Measurements from ENCODE around the gene ATMIN. TPM values are rescaled to one million over a fixed set of nuclear protein-coding genes. Genes with fewer than 3 reads are reported as not detected.

Gene ATMIN
- total and polyA plus RNA-seq, 5 donors from 2014 or later = 25.9 to 42.9 (median 32.1) TPM

DNA sequence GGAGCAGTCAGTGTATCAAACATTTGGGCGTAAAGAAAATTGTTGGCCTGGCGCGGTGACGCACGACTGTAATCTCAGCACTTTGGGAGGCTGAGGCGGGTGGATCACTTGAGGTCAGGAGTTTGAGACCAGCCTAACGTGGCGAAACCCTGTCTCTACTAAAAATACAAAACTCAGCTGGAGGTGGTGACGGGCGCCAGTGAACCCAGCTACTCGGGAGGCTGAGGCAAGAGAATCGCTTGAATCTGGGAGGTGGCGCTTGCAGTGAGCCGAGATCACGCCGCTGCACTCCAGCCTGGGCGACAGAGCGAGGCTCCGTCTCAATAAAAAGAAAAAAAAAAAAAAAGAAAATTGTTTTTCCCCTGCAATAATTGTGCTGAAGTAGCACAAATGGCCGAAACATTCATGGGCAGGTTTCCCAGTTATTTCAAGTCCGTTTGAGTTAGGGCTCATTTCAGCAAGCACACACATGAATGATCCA, 59.2 kb downstream of the ATMIN start:
- Mint-ChIP-seq H3K27ac (peak overlapping the region in 1 of 3 donors; percentile 26), H3K27me3 (no peaks in the 10 kb centered on the region), H3K9me3 (no peaks in the 10 kb centered on the region), H3K4me3 (peak overlapping the region; percentile 59 to 84 (median 73)), H3K36me3 (no peaks in the 10 kb centered on the region), H3K4me1 (peaks cover 5 to 21% (median 6%) of the 10 kb centered on the region in 4 donors)
- no peaks in the 10 kb centered on the region for H3K36me3 ChIP-seq (ENCODE audit: control insufficient read depth, insufficient read depth, low read length)
- no peaks in the 10 kb centered on the region for H3K27me3 ChIP-seq (ENCODE audit: control insufficient read depth, insufficient read depth, low read length)
- no peaks in the 10 kb centered on the region for H3K9me3 ChIP-seq (ENCODE audit: control insufficient read depth in 2 of 2, low read length in 2 of 2)
- no peak overlapping the region for H3K27ac ChIP-seq (ENCODE audit: insufficient read depth, low read length, poor library complexity, severe bottlenecking)
- DNase-seq = no peak
- H3K4me3 ChIP-seq (ENCODE audit: low read depth, low read length) = peak overlapping the region; percentile 40
- no peak for ATAC-seq (ENCODE audit: low read depth in 2 of 2)
- peaks cover 11% of the 10 kb centered on the region for H3K4me1 ChIP-seq (ENCODE audit: control insufficient read depth, insufficient read depth, low read length, poor library complexity, severe bottlenecking)

DNA sequence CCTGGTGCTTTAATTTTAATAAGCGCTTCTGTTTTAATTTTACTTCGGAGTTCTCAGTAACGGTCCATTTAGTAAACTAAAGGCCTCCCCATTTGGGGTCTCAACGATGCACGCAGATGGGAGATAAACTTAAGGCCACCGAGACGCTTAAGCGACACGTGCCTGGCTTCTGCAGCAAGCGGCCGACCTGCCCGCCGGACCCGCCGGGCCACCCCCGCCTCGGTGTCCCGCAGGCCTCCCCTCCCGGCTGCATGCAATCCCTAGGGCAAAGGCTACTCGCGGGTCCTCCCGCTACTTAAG, 60.0 kb downstream of the ATMIN start:
- no peaks in the 10 kb centered on the region for H3K9me3 ChIP-seq (ENCODE audit: control insufficient read depth in 2 of 2, low read length in 2 of 2)
- H3K27ac ChIP-seq (ENCODE audit: insufficient read depth, low read length, poor library complexity, severe bottlenecking) = peak overlapping the region; percentile 3
- DNase-seq (peak in 1 of 3 donors; percentile 49), ATAC-seq (ENCODE audit: low read depth in 2 of 2) (no peak)
- no peaks in the 10 kb centered on the region for H3K27me3 Mint-ChIP-seq
- H3K36me3 ChIP-seq (ENCODE audit: control insufficient read depth, insufficient read depth, low read length) = no peaks in the 10 kb centered on the region
- peak overlapping the region; percentile 64 for H3K4me3 ChIP-seq (ENCODE audit: low read depth, low read length)
- peak overlapping the region; percentile 59 to 84 (median 70) for H3K4me3 Mint-ChIP-seq
- peaks cover 5 to 21% (median 6%) of the 10 kb centered on the region in 4 donors for H3K4me1 Mint-ChIP-seq
- H3K4me1 ChIP-seq (ENCODE audit: control insufficient read depth, insufficient read depth, low read length, poor library complexity, severe bottlenecking) = peaks cover 11% of the 10 kb centered on the region
- H3K36me3 Mint-ChIP-seq = no peaks in the 10 kb centered on the region
- H3K9me3 Mint-ChIP-seq = no peaks in the 10 kb centered on the region
- H3K27me3 ChIP-seq (ENCODE audit: control insufficient read depth, insufficient read depth, low read length) = no peaks in the 10 kb centered on the region
- H3K27ac Mint-ChIP-seq = no peak overlapping the region

DNA sequence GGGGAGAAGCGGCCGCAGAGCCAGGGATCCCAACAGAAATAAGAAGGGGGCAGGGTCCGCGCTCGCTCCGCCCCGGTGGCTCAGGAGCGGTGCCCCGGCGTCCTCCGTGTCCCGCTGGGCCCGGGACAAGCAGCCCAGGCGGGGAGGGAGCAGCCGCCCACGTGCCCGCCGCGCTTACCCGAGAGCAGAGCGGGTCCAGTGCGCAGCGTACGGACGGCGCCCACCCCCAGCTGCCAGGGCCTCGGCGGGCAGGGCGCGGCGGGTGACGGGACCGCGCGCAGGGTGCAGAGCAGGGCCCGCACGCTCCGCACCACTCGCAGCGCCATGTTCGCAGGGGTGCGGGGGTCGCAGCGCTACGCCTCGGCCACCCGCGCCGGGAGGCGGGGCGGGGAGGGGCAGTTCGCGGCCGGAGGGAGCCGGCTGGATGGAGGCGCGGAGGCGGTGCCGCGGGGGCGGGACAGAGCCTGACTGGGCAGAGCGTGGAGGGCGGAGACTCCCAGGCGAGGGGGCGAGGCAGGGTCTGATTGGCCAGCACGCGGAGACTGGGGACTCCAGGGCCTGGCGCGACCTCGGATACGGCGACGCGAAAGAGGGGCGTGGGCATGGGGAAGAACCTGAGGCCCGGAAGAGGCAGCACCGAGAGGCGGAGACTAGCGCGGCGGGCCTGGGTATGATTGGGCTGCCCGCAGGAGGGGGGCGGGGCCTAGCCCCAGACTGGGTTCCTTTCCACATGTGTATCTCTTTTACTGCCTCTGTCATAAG, 60.5 kb downstream of the ATMIN start, which contains the start of gene GCSH:
GCSH (minus strand) TSS at position 443 of the 762 bp plus-strand sequence; CDS start at position 326, 117 bp downstream.
- Mint-ChIP-seq H3K27ac (peak within 1 kb of the TSS; percentile 36 to 61 (median 46)), H3K4me3 (peak within 1 kb of the TSS; percentile 78 to 96 (median 90)), H3K4me1 (peaks cover 5 to 21% (median 6%) of the 10 kb centered on the region in 4 donors), H3K36me3 (no peaks in the 10 kb centered on the region), H3K27me3 (no peaks in the 10 kb centered on the region), H3K9me3 (no peaks in the 10 kb centered on the region)
- H3K9me3 ChIP-seq (ENCODE audit: control insufficient read depth in 2 of 2, low read length in 2 of 2) = no peaks in the 10 kb centered on the region
- DNase-seq (peak; percentile 98 to 99 (median 99)), ATAC-seq (ENCODE audit: low read depth in 2 of 2) (peak; percentile 98 to 99)
- H3K27me3 ChIP-seq (ENCODE audit: control insufficient read depth, insufficient read depth, low read length) = no peaks in the 10 kb centered on the region
- H3K4me1 ChIP-seq (ENCODE audit: control insufficient read depth, insufficient read depth, low read length, poor library complexity, severe bottlenecking) = peaks cover 11% of the 10 kb centered on the region
- peak within 1 kb of the TSS; percentile 56 for H3K27ac ChIP-seq (ENCODE audit: insufficient read depth, low read length, poor library complexity, severe bottlenecking)
- H3K4me3 ChIP-seq (ENCODE audit: low read depth, low read length) = peak within 1 kb of the TSS; percentile 70
- no peaks in the 10 kb centered on the region for H3K36me3 ChIP-seq (ENCODE audit: control insufficient read depth, insufficient read depth, low read length)

DNA sequence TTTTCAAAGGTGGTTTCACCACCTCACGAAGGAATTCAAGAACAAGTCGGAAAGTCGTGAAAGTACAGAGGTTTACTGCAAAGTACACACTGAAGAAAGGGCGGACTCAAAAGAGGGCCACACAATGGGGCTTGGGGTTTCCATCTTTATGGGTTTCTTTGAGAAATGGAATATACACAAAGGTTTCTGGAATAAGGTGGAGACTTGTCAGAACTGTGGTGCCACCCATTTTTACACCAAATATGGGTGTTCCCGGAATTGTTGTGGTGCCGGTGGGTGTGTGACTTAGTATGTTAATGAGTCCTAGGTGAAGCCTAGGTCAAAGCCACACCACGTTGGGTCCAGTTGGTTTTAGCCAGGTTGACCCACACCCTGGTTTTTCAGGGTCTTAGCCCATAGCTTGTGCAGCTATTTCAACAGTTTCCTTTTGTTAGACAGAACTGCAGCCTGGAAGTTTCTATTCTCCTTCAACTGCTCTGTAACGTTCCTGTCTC, 61.1 kb downstream of the ATMIN start:
- ATAC-seq (ENCODE audit: low read depth in 2 of 2) (no peak), DNase-seq (no peak)
- H3K36me3 Mint-ChIP-seq = no peaks in the 10 kb centered on the region
- Histone ChIP-seq H3K27me3 (ENCODE audit: control insufficient read depth, insufficient read depth, low read length) (no peaks in the 10 kb centered on the region), H3K9me3 (ENCODE audit: control insufficient read depth in 2 of 2, low read length in 2 of 2) (no peaks in the 10 kb centered on the region), H3K4me3 (ENCODE audit: low read depth, low read length) (peak overlapping the region; percentile 70), H3K27ac (ENCODE audit: insufficient read depth, low read length, poor library complexity, severe bottlenecking) (peak overlapping the region; percentile 56), H3K36me3 (ENCODE audit: control insufficient read depth, insufficient read depth, low read length) (no peaks in the 10 kb centered on the region), H3K4me1 (ENCODE audit: control insufficient read depth, insufficient read depth, low read length, poor library complexity, severe bottlenecking) (peaks cover 11% of the 10 kb centered on the region)
- H3K4me3 Mint-ChIP-seq = peak overlapping the region; percentile 77 to 96 (median 90)
- H3K27me3 Mint-ChIP-seq = no peaks in the 10 kb centered on the region
- peak overlapping the region in 2 of 3 donors; percentile 27 to 61 for H3K27ac Mint-ChIP-seq
- no peaks in the 10 kb centered on the region for H3K9me3 Mint-ChIP-seq
- H3K4me1 Mint-ChIP-seq = peaks cover 5 to 20% (median 6%) of the 10 kb centered on the region in 4 donors

Other genes with a start within 250 kb of the ATMIN start
- gene CDYL2, start 231.2 kb upstream of the ATMIN start, total RNA-seq = 37.6 TPM
- 1 to 10 TPM; 1.2 to 2.2 (median 1.5) TPM for gene CDYL2, start 231.2 kb upstream of the ATMIN start, polyA plus RNA-seq
- gene CMC2, start 29.0 kb upstream of the ATMIN start, total RNA-seq = 78.1 TPM
- 100 to 1,000 TPM; 158 to 210 (median 173) TPM for gene CMC2, start 29.0 kb upstream of the ATMIN start, polyA plus RNA-seq
- 13.5 TPM for gene CENPN, start 28.6 kb upstream of the ATMIN start, total RNA-seq
- 10 to 100 TPM in 1 of 4 donors, 1 to 10 TPM in 3; 3.4 to 11.6 (median 6.8) TPM for gene CENPN, start 28.6 kb upstream of the ATMIN start, polyA plus RNA-seq
- gene C16orf46, start 41.4 kb downstream of the ATMIN start, total RNA-seq = not detected
- under 1 TPM in 2 of 4 donors, not detected in 2; 0.32 to 0.57 TPM for gene C16orf46, start 41.4 kb downstream of the ATMIN start, polyA plus RNA-seq
- gene GCSH, start 60.6 kb downstream of the ATMIN start, total RNA-seq = 3.4 TPM
- 1 to 10 TPM; 3.9 to 8.2 (median 6.7) TPM for gene GCSH, start 60.6 kb downstream of the ATMIN start, polyA plus RNA-seq
- not detected for gene BCO1, start 202.8 kb downstream of the ATMIN start, total RNA-seq
- not detected for gene BCO1, start 202.8 kb downstream of the ATMIN start, polyA plus RNA-seq